Endothelial cell of umbilical vein (primary cell): ENCODE measurements around the gene ACKR3. TPM values are rescaled to one million over a fixed set of nuclear protein-coding genes. Genes with fewer than 3 reads are reported as not detected.

Experiments
- BruUV-seq: library from RNA; stranded (reverse); fragments of 400-500 nt; replicated peaks from 2 replicates; lab custom pipeline; 2021; lab: Mats Ljungman, UMichigan
- CTCF ChIA-PET: fragments of 300-600, 350-600 bp; sonication (Branson Sonifier 250); formaldehyde crosslinking; loops from one replicate; lab custom pipeline; 2021; ENCODE audit warnings: antibody characterized with exemption, inconsistent platforms; lab: Charles Lee
- POLR2A ChIA-PET: fragments of 300-600, 350-600 bp; sonication (Branson Sonifier 250); formaldehyde crosslinking; loops from one replicate; lab custom pipeline; 2021; ENCODE audit warnings: antibody characterized with exemption, inconsistent platforms; lab: Charles Lee
- DNase-seq: peaks from one replicate; pipeline ENCODE4 v3.0.0-alpha.2; 2011; ENCODE audit warnings: low read depth, low spot score
- FAIRE-seq: peaks from 2 replicates; lab custom pipeline; 2011; peaks lifted over from hg19 to GRCh38; lab: Jason Lieb, UNC
- H2AFZ ChIP-seq: 2 replicates; pipeline ENCODE4 v1.6.0; 2012; ENCODE audit warnings: low read depth, low read length, control low read depth, inconsistent platforms
- H3K27ac ChIP-seq: 2 replicates; pipeline ENCODE4 v1.5.1; 2011; ENCODE audit warnings: low read depth, mild to moderate bottlenecking, control low read depth, low read length, moderate library complexity; ENCODE audit not compliant: insufficient read depth
- H3K27me3 ChIP-seq, 2 experiments: 2 replicates each; pipeline versions ENCODE4 v1.6.0 to v1.6.1; 2011; ENCODE audit warnings: low read length in 2 of 2, mixed read lengths in 1 of 2; ENCODE audit not compliant: control insufficient read depth in 2 of 2, insufficient read depth in 2 of 2
- H3K36me3 ChIP-seq, 2 experiments: 2 replicates in 1 of 2; 3 replicates in 1 of 2; pipeline ENCODE4 v1.5.1; 2011; ENCODE audit warnings: low read length in 2 of 2, mild to moderate bottlenecking in 1 of 2, moderate library complexity in 1 of 2; ENCODE audit not compliant: control insufficient read depth in 2 of 2, insufficient read depth in 2 of 2; ENCODE audit errors: extremely low read depth in 1 of 2
- H3K4me1 ChIP-seq: 3 replicates; pipeline ENCODE4 v1.5.1; 2011; ENCODE audit warnings: mild to moderate bottlenecking, low read length; ENCODE audit not compliant: control insufficient read depth, insufficient read depth; ENCODE audit errors: extremely low read depth
- H3K4me2 ChIP-seq: 2 replicates; pipeline ENCODE4 v1.6.1; 2011; ENCODE audit warnings: low read length, control low read depth, mixed read lengths; ENCODE audit not compliant: insufficient read depth
- H3K4me3 ChIP-seq, 3 experiments: fragments of 200-600 bp in 1 of 3; sonication (generic), shearing (Covaris generic) in 1 of 3; replicated peaks in 1 of 3; 2 replicates each; pipeline ENCODE4 v1.5.1; 2011 to 2016; ENCODE audit warnings: control low read depth in 3 of 3, low read length in 3 of 3, mild to moderate bottlenecking in 2 of 3, inconsistent platforms in 1 of 3, low read depth in 1 of 3, moderate library complexity in 1 of 3; ENCODE audit not compliant: insufficient read depth in 1 of 3
- H3K79me2 ChIP-seq: 2 replicates; pipeline ENCODE4 v1.6.0; 2012; ENCODE audit warnings: low read length, inconsistent platforms; ENCODE audit not compliant: control insufficient read depth, insufficient read depth
- H3K9ac ChIP-seq: replicated peaks from 2 replicates; pipeline ENCODE3; 2011; ENCODE audit warnings: low read length, control low read depth; ENCODE audit not compliant: insufficient read depth; ENCODE audit errors: extremely low read depth
- H3K9me1 ChIP-seq: replicated peaks from 3 replicates; pipeline ENCODE4 v1.6.0; 2011; ENCODE audit warnings: mild to moderate bottlenecking, low read length; ENCODE audit not compliant: control insufficient read depth, insufficient read depth; ENCODE audit errors: extremely low read depth
- H3K9me3 ChIP-seq: replicated peaks from 2 replicates; pipeline ENCODE4 v1.5.1; 2012; ENCODE audit warnings: low read length, inconsistent platforms; ENCODE audit not compliant: control insufficient read depth, insufficient read depth
- H4K20me1 ChIP-seq: replicated peaks from 2 replicates; pipeline ENCODE3; 2011; ENCODE audit warnings: mild to moderate bottlenecking, low read length; ENCODE audit not compliant: control insufficient read depth, insufficient read depth; ENCODE audit errors: extremely low read depth
- EZH2 ChIP-seq: IDR thresholded peaks from 2 replicates; pipeline ENCODE4 v1.6.1; 2012; ENCODE audit warnings: borderline replicate concordance, low read depth, mild to moderate bottlenecking, moderate library complexity, low read length, inconsistent platforms; ENCODE audit not compliant: severe bottlenecking
- FOS ChIP-seq: IDR thresholded peaks from 2 replicates; pipeline ENCODE4 v1.6.1; 2011; ENCODE audit warnings: mild to moderate bottlenecking, low read length, moderate library complexity, borderline replicate concordance; ENCODE audit not compliant: insufficient read depth
- GATA2 ChIP-seq: IDR thresholded peaks from 2 replicates; pipeline ENCODE4 v1.7.0; 2011; ENCODE audit warnings: low read depth, mild to moderate bottlenecking, moderate library complexity, mixed read lengths, low read length; ENCODE audit not compliant: insufficient read length, insufficient read depth
- JUN ChIP-seq: IDR thresholded peaks from 2 replicates; pipeline ENCODE4 v1.6.1; 2011; ENCODE audit warnings: borderline replicate concordance, low read depth; ENCODE audit not compliant: insufficient read length, insufficient read depth
- MYC ChIP-seq: IDR thresholded peaks from one replicate; pipeline ENCODE4 v1.6.1; 2011; ENCODE audit warnings: mild to moderate bottlenecking, low read depth, low read length
- POLR2A ChIP-seq: IDR thresholded peaks from 2 replicates; pipeline ENCODE4 v1.6.1; 2012; ENCODE audit warnings: low read depth, mild to moderate bottlenecking, control low read depth, low read length
- POLR2AphosphoS5 ChIP-seq: IDR thresholded peaks from 2 replicates; pipeline ENCODE4 v1.6.1; 2012; ENCODE audit warnings: low read depth, mild to moderate bottlenecking, control low read depth, low read length, moderate library complexity; ENCODE audit not compliant: insufficient read depth
- dilution Hi-C: fragments of 300-500 bp; cut with MboI; formaldehyde crosslinking; loops from one replicate; pipeline ENCODE4 v1.15.0; 2019; ENCODE audit warnings: low sequenced_read_pairs; ENCODE audit not compliant: extremely low pct_ligation_motif_present
- intact Hi-C: fragments of 100-400 bp; cut with micrococcal nuclease; formaldehyde crosslinking; loops from one replicate; pipeline ENCODE4 v1.10.0; 2022
- polyA plus RNA-seq, 4 experiments: library from polyadenylated mRNA; depleted of rRNA in 3 of 4; stranded (reverse) in 3 of 4; unstranded in 1 of 4; fragments of >200 nt; gene quantifications; 2 replicates each; pipeline versions ENCODE4 v1.2.1 to v1.2.3, GENCODE V29; 2011 to 2012; ENCODE audit warnings: missing spikeins in 1 of 4
- total RNA-seq: library from RNA; stranded (reverse); gene quantifications from 2 replicates; pipeline ENCODE4 v1.2.3, GENCODE V29; 2021
- TF ChIP-seq, protein P1 (sequence below): IDR thresholded peaks from 2 replicates; pipeline ENCODE4 v1.6.1; 2011; ENCODE audit not compliant: insufficient read depth, insufficient read length
- TF ChIP-seq, protein P2 (sequence below), 2 donors: IDR thresholded peaks; 1 replicate in 1 of 2; 2 replicates in 1 of 2; pipeline ENCODE4 v1.5.1; 2011; ENCODE audit warnings: low read length in 2 of 2, mild to moderate bottlenecking in 2 of 2, moderate library complexity in 2 of 2, control low read depth in 1 of 2, inconsistent platforms in 1 of 2, low read depth in 1 of 2; ENCODE audit not compliant: insufficient read depth in 1 of 2; ENCODE audit errors: extremely low read depth in 1 of 2

Gene ACKR3
- total and polyA plus RNA-seq, 2 donors (not counting 3 experiments of a cell fraction or from before 2014, with no cell fraction given), result 31.1 to 428 TPM

DNA sequence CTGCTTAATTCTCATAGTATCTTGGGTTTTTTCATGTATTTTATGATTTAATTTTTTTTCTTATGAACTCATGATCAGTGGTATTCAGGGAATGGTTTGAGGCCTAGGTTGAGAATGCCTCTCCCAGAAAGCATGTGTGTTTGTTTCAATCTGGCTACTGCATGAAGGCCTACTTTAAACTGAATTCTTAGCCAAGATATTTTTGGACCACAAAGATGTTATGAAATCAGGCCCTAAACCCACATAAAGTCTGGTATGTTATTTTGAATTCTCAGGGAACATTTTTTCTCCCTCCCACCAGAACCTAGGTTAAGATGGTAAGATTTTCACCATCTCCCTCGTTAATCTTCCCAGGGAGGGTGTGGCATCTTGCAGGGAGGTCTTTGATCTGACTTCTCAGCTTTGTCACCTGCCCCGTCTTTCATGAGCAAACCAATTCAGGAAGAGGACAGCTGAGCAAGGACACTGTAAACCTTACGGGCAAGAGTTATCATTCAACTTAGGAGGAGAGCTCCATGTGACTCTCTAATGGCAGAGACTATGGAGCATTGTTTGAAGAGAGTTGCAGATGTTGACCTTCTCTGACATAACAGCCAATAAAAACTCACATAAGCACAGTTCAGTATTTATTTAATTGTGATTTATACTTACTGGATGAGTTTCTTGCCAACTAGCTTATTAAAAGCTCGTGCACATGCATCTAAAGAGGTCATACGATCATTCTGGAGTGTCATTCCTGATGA lies 21.3 kb upstream of the ACKR3 start:
- intact Hi-C loops, result no loop called here
- Histone ChIP-seq H3K4me2 (no peak overlapping the region), H3K9ac (no peak overlapping the region), H3K9me1 (no peaks in the 10 kb centered on the region), H3K4me1 (no peaks in the 10 kb centered on the region), H3K4me3 (no peak overlapping the region), H4K20me1 (no peaks in the 10 kb centered on the region), H3K27me3 (no peaks in the 10 kb centered on the region), H3K36me3 (no peaks in the 10 kb centered on the region), H3K79me2 (no peaks in the 10 kb centered on the region), H3K9me3 (no peaks in the 10 kb centered on the region), H3K27ac (no peak overlapping the region), H2AFZ (no peak overlapping the region)
- FAIRE-seq (no peak), DNase-seq (no peak)
- POLR2A ChIA-PET, result no interaction called here
- TF ChIP-seq EZH2 (no peak), FOS (no peak), POLR2AphosphoS5 (no peak), GATA2 (no peak), MYC (no peak), JUN (no peak), POLR2A (no peak)
- TF ChIP-seq, protein P1, sequence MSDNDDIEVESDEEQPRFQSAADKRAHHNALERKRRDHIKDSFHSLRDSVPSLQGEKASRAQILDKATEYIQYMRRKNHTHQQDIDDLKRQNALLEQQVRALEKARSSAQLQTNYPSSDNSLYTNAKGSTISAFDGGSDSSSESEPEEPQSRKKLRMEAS, result no peak
- TF ChIP-seq, protein P2, sequence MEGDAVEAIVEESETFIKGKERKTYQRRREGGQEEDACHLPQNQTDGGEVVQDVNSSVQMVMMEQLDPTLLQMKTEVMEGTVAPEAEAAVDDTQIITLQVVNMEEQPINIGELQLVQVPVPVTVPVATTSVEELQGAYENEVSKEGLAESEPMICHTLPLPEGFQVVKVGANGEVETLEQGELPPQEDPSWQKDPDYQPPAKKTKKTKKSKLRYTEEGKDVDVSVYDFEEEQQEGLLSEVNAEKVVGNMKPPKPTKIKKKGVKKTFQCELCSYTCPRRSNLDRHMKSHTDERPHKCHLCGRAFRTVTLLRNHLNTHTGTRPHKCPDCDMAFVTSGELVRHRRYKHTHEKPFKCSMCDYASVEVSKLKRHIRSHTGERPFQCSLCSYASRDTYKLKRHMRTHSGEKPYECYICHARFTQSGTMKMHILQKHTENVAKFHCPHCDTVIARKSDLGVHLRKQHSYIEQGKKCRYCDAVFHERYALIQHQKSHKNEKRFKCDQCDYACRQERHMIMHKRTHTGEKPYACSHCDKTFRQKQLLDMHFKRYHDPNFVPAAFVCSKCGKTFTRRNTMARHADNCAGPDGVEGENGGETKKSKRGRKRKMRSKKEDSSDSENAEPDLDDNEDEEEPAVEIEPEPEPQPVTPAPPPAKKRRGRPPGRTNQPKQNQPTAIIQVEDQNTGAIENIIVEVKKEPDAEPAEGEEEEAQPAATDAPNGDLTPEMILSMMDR (IDR thresholded peaks at IDR 0.05; ENCODE audit: extremely low read depth in 1 of 2, insufficient read depth in 1 of 2, low read depth in 1 of 2, low read length in 2 of 2), result no peak
- no TSS peak for BruUV-seq
- dilution Hi-C loops, result no loop called here
- CTCF ChIA-PET, result interaction anchor here (0.7 kb wide), 1 partner anchor 1815 kb away, joined by 3 read pairs; no protein-coding TSS in a partner anchor
